ENCODE results near the gene PLEKHF1.

The PLEKHF1 gene

GRCh38 chr19:29617366-29618266 is 47.6 kb upstream of the PLEKHF1 start:
- peaks cover 2% of the 10 kb centered on the region for H3K79me1 ChIP-seq (replicated peaks; ENCODE audit: low read length, poor library complexity, severe bottlenecking)
- H2BK120ac ChIP-seq (ENCODE audit: low read depth, low read length), result no peak overlapping the region
- H2BK5ac ChIP-seq (ENCODE audit: low read depth, low read length, poor library complexity, severe bottlenecking), result no peak overlapping the region
- H2BK12ac ChIP-seq (ENCODE audit: low read length in 2 of 2), result no peak overlapping the region
- no peak overlapping the region for H3K4ac ChIP-seq (ENCODE audit: low read depth in 1 of 2, low read length in 2 of 2)
- H3K18ac ChIP-seq (ENCODE audit: low read depth in 1 of 2, low read length in 2 of 2), result no peak overlapping the region
- H2AFZ ChIP-seq (ENCODE audit: low read depth, low read length), result no peak overlapping the region
- no peak overlapping the region for H2BK15ac ChIP-seq (ENCODE audit: low read depth, poor library complexity, severe bottlenecking)
- H3K4me2 ChIP-seq (ENCODE audit: low read length, poor library complexity, severe bottlenecking), result no peak overlapping the region
- peaks cover 9 to 15% of the 10 kb centered on the region in 2 experiments for H3K27me3 ChIP-seq (ENCODE audit: control insufficient read depth in 1 of 2, insufficient read depth in 1 of 2, low read length in 2 of 2)
- H4K91ac ChIP-seq (ENCODE audit: low read length), result no peak overlapping the region
- no peak overlapping the region for H3K9ac ChIP-seq (ENCODE audit: low read length)
- H3K23ac ChIP-seq (ENCODE audit: low read length in 2 of 2), result no peak overlapping the region
- H4K8ac ChIP-seq (ENCODE audit: low read length), result no peak overlapping the region
- 83% methylated on average over 16 of the region's 16 CpGs for WGBS
- peaks cover 7% of the 10 kb centered on the region for H3K4me1 ChIP-seq (ENCODE audit: control insufficient read depth, insufficient read depth, low read depth, low read length)
- no peak overlapping the region for H3K14ac ChIP-seq (ENCODE audit: low read length in 2 of 2)
- no peak for DNase-seq
- H3K36me3 ChIP-seq (ENCODE audit: control insufficient read depth in 1 of 2, insufficient read depth in 2 of 2, low read depth in 1 of 2, low read length in 2 of 2), result peaks cover 34 to 39% of the 10 kb centered on the region in 2 experiments
- H2AK5ac ChIP-seq (ENCODE audit: low read length, severe bottlenecking), result no peak overlapping the region
- no peak overlapping the region for H3K27ac ChIP-seq (ENCODE audit: low read length, poor library complexity, severe bottlenecking)
- H3K4me3 ChIP-seq (ENCODE audit: insufficient read depth in 1 of 2, low read depth in 1 of 2, low read length in 2 of 2), result no peak overlapping the region
- no peaks in the 10 kb centered on the region for H3K9me3 ChIP-seq (ENCODE audit: control insufficient read depth, low read length)

- H4K91ac ChIP-seq (ENCODE audit: low read length), result no peak overlapping the region
- no peak overlapping the region for H3K4ac ChIP-seq (ENCODE audit: low read depth in 1 of 2, low read length in 2 of 2)
- H3K18ac ChIP-seq (ENCODE audit: low read depth in 1 of 2, low read length in 2 of 2), result no peak overlapping the region
- peaks cover 26 to 31% of the 10 kb centered on the region in 2 experiments for H3K36me3 ChIP-seq (ENCODE audit: control insufficient read depth in 1 of 2, insufficient read depth in 2 of 2, low read depth in 1 of 2, low read length in 2 of 2)
- no peak overlapping the region for H4K8ac ChIP-seq (ENCODE audit: low read length)
- H3K9me3 ChIP-seq (ENCODE audit: control insufficient read depth, low read length), result no peaks in the 10 kb centered on the region
- no peak overlapping the region for H3K14ac ChIP-seq (ENCODE audit: low read length in 2 of 2)
- H2AK5ac ChIP-seq (ENCODE audit: low read length, severe bottlenecking), result no peak overlapping the region
- no peak overlapping the region for H3K23ac ChIP-seq (ENCODE audit: low read length in 2 of 2)
- no peak overlapping the region for H3K4me3 ChIP-seq (ENCODE audit: insufficient read depth in 1 of 2, low read depth in 1 of 2, low read length in 2 of 2)
- no peak overlapping the region for H2BK120ac ChIP-seq (ENCODE audit: low read depth, low read length)
- no peak overlapping the region for H3K27ac ChIP-seq (ENCODE audit: low read length, poor library complexity, severe bottlenecking)
- H3K4me2 ChIP-seq (ENCODE audit: low read length, poor library complexity, severe bottlenecking), result no peak overlapping the region
- peaks cover 2% of the 10 kb centered on the region for H3K79me1 ChIP-seq (replicated peaks; ENCODE audit: low read length, poor library complexity, severe bottlenecking)
- no peak overlapping the region for H2BK12ac ChIP-seq (ENCODE audit: low read length in 2 of 2)
- no peak overlapping the region for H2AFZ ChIP-seq (ENCODE audit: low read depth, low read length)
- no peak overlapping the region for H2BK15ac ChIP-seq (ENCODE audit: low read depth, poor library complexity, severe bottlenecking)
- H3K27me3 ChIP-seq (ENCODE audit: control insufficient read depth in 1 of 2, insufficient read depth in 1 of 2, low read length in 2 of 2), result peaks cover 9 to 15% of the 10 kb centered on the region in 2 experiments
- no peak overlapping the region for H3K9ac ChIP-seq (ENCODE audit: low read length)
- DNase-seq, result no peak
- H3K4me1 ChIP-seq (ENCODE audit: control insufficient read depth, insufficient read depth, low read depth, low read length), result peaks cover 7% of the 10 kb centered on the region
- WGBS, result 91% methylated on average over 7 of the region's 7 CpGs
- H2BK5ac ChIP-seq (ENCODE audit: low read depth, low read length, poor library complexity, severe bottlenecking), result no peak overlapping the region
Observed at GRCh38 chr19:29618434-29618833, 46.8 kb upstream of the PLEKHF1 start.

GRCh38 chr19:29618871-29619270 is 46.4 kb upstream of the PLEKHF1 start:
- no peak overlapping the region for H3K18ac ChIP-seq (ENCODE audit: low read depth in 1 of 2, low read length in 2 of 2)
- no peak overlapping the region for H3K14ac ChIP-seq (ENCODE audit: low read length in 2 of 2)
- WGBS, result 68% methylated on average over 7 of the region's 7 CpGs
- H3K4me3 ChIP-seq (ENCODE audit: insufficient read depth in 1 of 2, low read depth in 1 of 2, low read length in 2 of 2), result no peak overlapping the region
- no peak overlapping the region for H3K27ac ChIP-seq (ENCODE audit: low read length, poor library complexity, severe bottlenecking)
- H3K4me1 ChIP-seq (ENCODE audit: control insufficient read depth, insufficient read depth, low read depth, low read length), result peaks cover 7% of the 10 kb centered on the region
- no peak overlapping the region for H2BK5ac ChIP-seq (ENCODE audit: low read depth, low read length, poor library complexity, severe bottlenecking)
- H3K23ac ChIP-seq (ENCODE audit: low read length in 2 of 2), result no peak overlapping the region
- H3K4ac ChIP-seq (ENCODE audit: low read depth in 1 of 2, low read length in 2 of 2), result no peak overlapping the region
- H3K36me3 ChIP-seq (ENCODE audit: control insufficient read depth in 1 of 2, insufficient read depth in 2 of 2, low read depth in 1 of 2, low read length in 2 of 2), result peaks cover 21 to 26% of the 10 kb centered on the region in 2 experiments
- no peak overlapping the region for H2AFZ ChIP-seq (ENCODE audit: low read depth, low read length)
- DNase-seq, result no peak
- no peak overlapping the region for H4K8ac ChIP-seq (ENCODE audit: low read length)
- H3K9ac ChIP-seq (ENCODE audit: low read length), result no peak overlapping the region
- H3K27me3 ChIP-seq (ENCODE audit: control insufficient read depth in 1 of 2, insufficient read depth in 1 of 2, low read length in 2 of 2), result peaks cover 9 to 15% of the 10 kb centered on the region in 2 experiments
- no peak overlapping the region for H2BK120ac ChIP-seq (ENCODE audit: low read depth, low read length)
- H2BK12ac ChIP-seq (ENCODE audit: low read length in 2 of 2), result no peak overlapping the region
- H4K91ac ChIP-seq (ENCODE audit: low read length), result no peak overlapping the region
- H2BK15ac ChIP-seq (ENCODE audit: low read depth, poor library complexity, severe bottlenecking), result no peak overlapping the region
- H3K4me2 ChIP-seq (ENCODE audit: low read length, poor library complexity, severe bottlenecking), result no peak overlapping the region
- H3K9me3 ChIP-seq (ENCODE audit: control insufficient read depth, low read length), result no peaks in the 10 kb centered on the region
- no peak overlapping the region for H2AK5ac ChIP-seq (ENCODE audit: low read length, severe bottlenecking)
- H3K79me1 ChIP-seq (replicated peaks; ENCODE audit: low read length, poor library complexity, severe bottlenecking), result peaks cover 2% of the 10 kb centered on the region

GRCh38 chr19:29620931-29621351 is 44.3 kb upstream of the PLEKHF1 start:
- Histone ChIP-seq H4K8ac (ENCODE audit: low read length) (no peak overlapping the region), H3K4me1 (ENCODE audit: control insufficient read depth, insufficient read depth, low read depth, low read length) (peaks cover 9% of the 10 kb centered on the region), H3K4me3 (ENCODE audit: insufficient read depth in 1 of 2, low read depth in 1 of 2, low read length in 2 of 2) (no peak overlapping the region), H3K9me3 (ENCODE audit: control insufficient read depth, low read length) (no peaks in the 10 kb centered on the region), H3K36me3 (ENCODE audit: control insufficient read depth in 1 of 2, insufficient read depth in 2 of 2, low read depth in 1 of 2, low read length in 2 of 2) (peaks cover 7 to 9% of the 10 kb centered on the region in 2 experiments), H2AK5ac (ENCODE audit: low read length, severe bottlenecking) (no peak overlapping the region), H3K27me3 (ENCODE audit: control insufficient read depth in 1 of 2, insufficient read depth in 1 of 2, low read length in 2 of 2) (peaks cover 9 to 15% of the 10 kb centered on the region in 2 experiments), H2AFZ (ENCODE audit: low read depth, low read length) (no peak overlapping the region), H2BK12ac (ENCODE audit: low read length in 2 of 2) (no peak overlapping the region), H2BK15ac (ENCODE audit: low read depth, poor library complexity, severe bottlenecking) (no peak overlapping the region), H3K79me1 (replicated peaks; ENCODE audit: low read length, poor library complexity, severe bottlenecking) (no peaks in the 10 kb centered on the region), H3K4ac (ENCODE audit: low read depth in 1 of 2, low read length in 2 of 2) (no peak overlapping the region), H3K4me2 (ENCODE audit: low read length, poor library complexity, severe bottlenecking) (no peak overlapping the region), H2BK5ac (ENCODE audit: low read depth, low read length, poor library complexity, severe bottlenecking) (no peak overlapping the region), H3K27ac (ENCODE audit: low read length, poor library complexity, severe bottlenecking) (no peak overlapping the region), H2BK120ac (ENCODE audit: low read depth, low read length) (no peak overlapping the region), H3K9ac (ENCODE audit: low read length) (no peak overlapping the region), H3K23ac (ENCODE audit: low read length in 2 of 2) (no peak overlapping the region), H3K14ac (ENCODE audit: low read length in 2 of 2) (no peak overlapping the region), H3K18ac (ENCODE audit: low read depth in 1 of 2, low read length in 2 of 2) (no peak overlapping the region), H4K91ac (ENCODE audit: low read length) (no peak overlapping the region)
- WGBS, result 68% methylated on average over 15 of the region's 15 CpGs
- no peak for DNase-seq

Data from mesenchymal stem cell (in vitro differentiated cells and primary cell).